ENCODE measurements around the gene ARID1B. TPM values are rescaled to one million over a fixed set of nuclear protein-coding genes. Genes with fewer than 3 reads are reported as not detected.

The ARID1B gene
- total and polyA plus RNA-seq, 2 experiments from 2014 or later: 32.9 to 67.0 TPM

DNA sequence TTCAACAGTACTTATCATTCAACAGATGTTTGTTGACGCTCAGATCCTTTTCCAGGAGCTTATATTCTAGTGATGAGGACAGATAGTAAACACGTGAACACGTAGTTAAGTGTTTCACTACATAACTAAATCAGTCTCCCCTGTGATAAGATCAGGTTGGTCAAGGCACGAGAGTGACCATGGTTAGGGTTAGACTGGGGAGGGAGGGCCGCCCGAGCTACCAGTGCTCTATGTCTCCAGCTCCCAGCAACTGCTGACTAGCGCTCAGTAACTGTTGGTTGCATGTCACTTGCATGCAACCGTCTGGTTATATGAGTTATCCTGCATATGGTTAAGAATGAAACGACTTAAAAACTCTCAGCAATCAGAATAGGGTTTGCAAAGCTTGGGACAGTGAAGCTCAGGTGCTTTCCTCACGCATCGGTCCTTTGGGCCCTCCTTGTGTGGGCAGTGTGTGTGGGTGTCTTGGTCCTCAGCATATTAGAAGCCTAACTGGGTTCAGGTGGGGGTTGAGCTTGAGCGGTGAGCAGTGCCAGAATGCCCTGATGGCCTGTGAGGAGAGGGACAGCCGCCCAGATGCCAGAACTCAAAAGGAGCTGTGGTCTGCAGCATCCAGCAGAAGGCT, 120.8 kb downstream of the ARID1B start:
- TF ChIP-seq EZH2 (IDR thresholded peaks at IDR 0.05; ENCODE audit: borderline replicate concordance) (no peak), EZH2phosphoT487 (IDR thresholded peaks at IDR 0.05; ENCODE audit: low read depth, severe bottlenecking, unreplicated experiment) (no peak)
- TF ChIP-seq, protein P1, sequence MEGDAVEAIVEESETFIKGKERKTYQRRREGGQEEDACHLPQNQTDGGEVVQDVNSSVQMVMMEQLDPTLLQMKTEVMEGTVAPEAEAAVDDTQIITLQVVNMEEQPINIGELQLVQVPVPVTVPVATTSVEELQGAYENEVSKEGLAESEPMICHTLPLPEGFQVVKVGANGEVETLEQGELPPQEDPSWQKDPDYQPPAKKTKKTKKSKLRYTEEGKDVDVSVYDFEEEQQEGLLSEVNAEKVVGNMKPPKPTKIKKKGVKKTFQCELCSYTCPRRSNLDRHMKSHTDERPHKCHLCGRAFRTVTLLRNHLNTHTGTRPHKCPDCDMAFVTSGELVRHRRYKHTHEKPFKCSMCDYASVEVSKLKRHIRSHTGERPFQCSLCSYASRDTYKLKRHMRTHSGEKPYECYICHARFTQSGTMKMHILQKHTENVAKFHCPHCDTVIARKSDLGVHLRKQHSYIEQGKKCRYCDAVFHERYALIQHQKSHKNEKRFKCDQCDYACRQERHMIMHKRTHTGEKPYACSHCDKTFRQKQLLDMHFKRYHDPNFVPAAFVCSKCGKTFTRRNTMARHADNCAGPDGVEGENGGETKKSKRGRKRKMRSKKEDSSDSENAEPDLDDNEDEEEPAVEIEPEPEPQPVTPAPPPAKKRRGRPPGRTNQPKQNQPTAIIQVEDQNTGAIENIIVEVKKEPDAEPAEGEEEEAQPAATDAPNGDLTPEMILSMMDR (IDR thresholded peaks at IDR 0.05; ENCODE audit: poor library complexity): no peak
- Histone ChIP-seq H3K4me3 (no peak overlapping the region), H3K4me1 (ENCODE audit: insufficient read depth) (no peaks in the 10 kb centered on the region), H3K9me2 (replicated peaks; ENCODE audit: insufficient read depth) (no peaks in the 10 kb centered on the region), H3K79me2 (peaks cover 93% of the 10 kb centered on the region), H4K20me1 (ENCODE audit: insufficient read depth, poor library complexity, severe bottlenecking) (peaks cover 46% of the 10 kb centered on the region), H2AFZ (no peak overlapping the region), H3K9me3 (ENCODE audit: low read depth) (no peaks in the 10 kb centered on the region), H3K27ac (no peak overlapping the region), H3K27me3 (no peaks in the 10 kb centered on the region), H3K4me2 (no peak overlapping the region), H3K36me3 (replicated peaks; ENCODE audit: insufficient read depth, low read depth) (no peaks in the 10 kb centered on the region)
- no peak for DNase-seq (ENCODE audit: low spot score)
- 94% methylated on average over 13 of the region's 13 CpGs for WGBS (ENCODE audit: low lambda C conversion rate, missing lambda C conversion rate)

DNA sequence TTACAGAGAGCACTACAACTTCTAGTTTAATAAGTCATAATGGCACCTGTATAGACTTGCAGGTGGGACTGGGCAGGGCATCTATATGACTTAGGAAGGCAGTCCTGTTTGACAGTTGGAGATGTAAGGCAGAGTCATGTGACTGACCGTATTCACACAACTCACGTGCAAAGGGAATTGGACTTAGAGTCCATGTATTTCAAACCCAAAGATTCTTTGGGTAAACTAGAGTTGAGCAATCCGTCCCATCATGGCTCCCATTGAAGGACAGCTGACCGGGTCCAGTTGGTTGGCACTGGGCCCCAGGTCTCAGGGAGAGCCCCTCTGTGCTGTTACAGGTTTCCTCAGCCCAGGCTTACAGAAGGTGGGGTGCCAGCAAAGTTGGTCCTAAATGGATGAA, 121.9 kb downstream of the ARID1B start:
- no peak overlapping the region for H3K4me3 ChIP-seq
- H4K20me1 ChIP-seq (ENCODE audit: insufficient read depth, poor library complexity, severe bottlenecking): peaks cover 46% of the 10 kb centered on the region
- no peaks in the 10 kb centered on the region for H3K4me1 ChIP-seq (ENCODE audit: insufficient read depth)
- H3K36me3 ChIP-seq (replicated peaks; ENCODE audit: insufficient read depth, low read depth): no peaks in the 10 kb centered on the region
- DNase-seq (ENCODE audit: low spot score): no peak
- H3K9me2 ChIP-seq (replicated peaks; ENCODE audit: insufficient read depth): no peaks in the 10 kb centered on the region
- no peak overlapping the region for H3K27ac ChIP-seq
- H3K9me3 ChIP-seq (ENCODE audit: low read depth): no peaks in the 10 kb centered on the region
- peaks cover 86% of the 10 kb centered on the region for H3K79me2 ChIP-seq
- TF ChIP-seq EZH2phosphoT487 (IDR thresholded peaks at IDR 0.05; ENCODE audit: low read depth, severe bottlenecking, unreplicated experiment) (no peak), EZH2 (IDR thresholded peaks at IDR 0.05; ENCODE audit: borderline replicate concordance) (no peak)
- TF ChIP-seq, protein P1 (IDR thresholded peaks at IDR 0.05; ENCODE audit: poor library complexity): no peak
- 95% methylated on average over 4 of the region's 4 CpGs for WGBS (ENCODE audit: low lambda C conversion rate, missing lambda C conversion rate)
- H3K4me2 ChIP-seq: no peak overlapping the region
- H2AFZ ChIP-seq: no peak overlapping the region
- H3K27me3 ChIP-seq: no peaks in the 10 kb centered on the region

DNA sequence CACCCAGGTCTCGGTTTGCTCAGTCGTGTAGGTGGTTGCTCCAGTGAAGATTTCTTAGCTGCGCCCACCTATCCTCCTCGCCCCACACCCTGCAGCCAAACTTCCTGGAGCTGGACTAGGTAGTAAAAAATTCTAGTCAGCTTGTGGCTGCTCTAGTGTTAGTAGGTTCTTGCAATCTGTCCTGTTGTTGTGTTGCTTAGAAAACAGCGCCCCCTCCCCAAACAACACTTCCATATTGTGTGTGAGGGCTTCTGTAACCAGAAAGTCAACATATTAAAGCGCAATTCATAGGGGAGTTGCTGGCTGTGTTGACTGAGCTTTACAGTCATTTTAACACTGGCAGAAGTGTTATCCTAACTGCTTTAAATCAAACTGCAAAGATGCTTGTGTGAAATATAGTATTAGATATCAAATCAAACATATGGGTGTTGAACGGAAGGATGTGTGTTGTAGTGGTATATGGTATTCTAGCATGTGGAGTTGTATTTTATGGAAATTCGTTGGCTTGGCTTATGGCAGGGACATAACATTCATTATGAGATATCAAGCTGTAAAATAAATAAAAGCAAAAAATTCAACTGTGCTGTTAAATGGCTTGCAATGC, 122.5 kb downstream of the ARID1B start:
- H3K4me3 ChIP-seq: no peak overlapping the region
- H3K36me3 ChIP-seq (replicated peaks; ENCODE audit: insufficient read depth, low read depth): no peaks in the 10 kb centered on the region
- no peaks in the 10 kb centered on the region for H3K9me2 ChIP-seq (replicated peaks; ENCODE audit: insufficient read depth)
- H3K4me1 ChIP-seq (ENCODE audit: insufficient read depth): no peaks in the 10 kb centered on the region
- no peak overlapping the region for H3K27ac ChIP-seq
- WGBS (ENCODE audit: low lambda C conversion rate, missing lambda C conversion rate): 93% methylated on average over 8 of the region's 8 CpGs
- no peak for DNase-seq (ENCODE audit: low spot score)
- no peaks in the 10 kb centered on the region for H3K27me3 ChIP-seq
- H3K4me2 ChIP-seq: no peak overlapping the region
- peaks cover 86% of the 10 kb centered on the region for H3K79me2 ChIP-seq
- TF ChIP-seq EZH2 (IDR thresholded peaks at IDR 0.05; ENCODE audit: borderline replicate concordance): no peak
- TF ChIP-seq, protein P1 (IDR thresholded peaks at IDR 0.05; ENCODE audit: poor library complexity): no peak
- TF ChIP-seq EZH2phosphoT487 (IDR thresholded peaks at IDR 0.05; ENCODE audit: low read depth, severe bottlenecking, unreplicated experiment): no peak
- H2AFZ ChIP-seq: no peak overlapping the region
- peaks cover 45% of the 10 kb centered on the region for H4K20me1 ChIP-seq (ENCODE audit: insufficient read depth, poor library complexity, severe bottlenecking)
- H3K9me3 ChIP-seq (ENCODE audit: low read depth): no peaks in the 10 kb centered on the region
